ENCODE data around the gene VWDE. TPM values are rescaled to one million over a fixed set of nuclear protein-coding genes. Genes with fewer than 3 reads are reported as not detected.

Gene VWDE
- total and polyA plus RNA-seq, 2 of the 13 experiments (the other 11 are each of a cell fraction or from before 2014, with no cell fraction given): 0.12 to 0.27 TPM

GRCh38 chr7:12300415-12300814, 103.2 kb downstream of the VWDE start:
- BruUV-seq (replicated peaks): no TSS peak
- WGBS (ENCODE audit: low lambda C conversion rate): 33% methylated on average over 4 of the region's 4 CpGs
- CTCF ChIA-PET (ENCODE audit: low intra/inter-chr PET ratio, low total read pairs): no interaction called here

More at GRCh38 chr7:12300415-12300814, 103.2 kb downstream of the VWDE start:
- no peak overlapping the region for H3K27ac ChIP-seq (ENCODE audit: extremely low read length, insufficient read depth, low read length)
- no peaks in the 10 kb centered on the region for H3K27me3 ChIP-seq (ENCODE audit: control insufficient read depth in 1 of 2, insufficient read depth in 2 of 2, low read length in 2 of 2)
- ATAC-seq (no peak), FAIRE-seq (no peak), DNase-seq (ENCODE audit: low spot score) (no peak)
- intact Hi-C loops (cut with micrococcal nuclease; ENCODE audit: unreplicated experiment): no loop called here
- peaks cover 30% of the 10 kb centered on the region; the same call in 1 of the 2 replicates for H3K9me3 ChIP-seq (ENCODE audit: low read length)
- no peaks in the 10 kb centered on the region for H3K4me1 ChIP-seq (ENCODE audit: insufficient read depth, low read length)
- no peak overlapping the region for H3K9ac ChIP-seq (ENCODE audit: insufficient read depth, low read depth, low read length)
- H3K36me3 ChIP-seq (replicated peaks in 1 of 2; ENCODE audit: control insufficient read depth in 1 of 2, insufficient read depth in 2 of 2, low read length in 2 of 2): no peaks in the 10 kb centered on the region
- POLR2A ChIA-PET: no interaction called here
- no peak for TF ChIP-seq PRPF4 (IDR thresholded peaks at IDR 0.05; ENCODE audit: low read depth, low read length, poor library complexity, severe bottlenecking)
- TF ChIP-seq MZF1 (CRISPR knock-in tag; IDR thresholded peaks at IDR 0.05; ENCODE audit: borderline replicate concordance): no peak
- no peak for TF ChIP-seq KLF16 (CRISPR knock-in tag; IDR thresholded peaks at IDR 0.05)
- TF ChIP-seq ARID2 (CRISPR knock-in tag; IDR thresholded peaks at IDR 0.05; ENCODE audit: borderline replicate concordance): no peak
- TF ChIP-seq JARID2 (CRISPR knock-in tag; IDR thresholded peaks at IDR 0.05; ENCODE audit: insufficient replicate concordance): no peak
- TF ChIP-seq CC2D1A (CRISPR knock-in tag; IDR thresholded peaks at IDR 0.05): no peak
- no peak for TF ChIP-seq MAFG (CRISPR knock-in tag; IDR thresholded peaks at IDR 0.05)
- TF ChIP-seq ZNF224 (CRISPR knock-in tag; IDR thresholded peaks at IDR 0.05): no peak
- TF ChIP-seq MNT (IDR thresholded peaks at IDR 0.05): no peak
- no peak for TF ChIP-seq KMT2A (CRISPR knock-in tag; IDR thresholded peaks at IDR 0.05)
- no peak for TF ChIP-seq GFI1 (CRISPR knock-in tag; IDR thresholded peaks at IDR 0.05; ENCODE audit: borderline replicate concordance)
- TF ChIP-seq TOPORS (CRISPR knock-in tag; IDR thresholded peaks at IDR 0.05): no peak
- TF ChIP-seq KDM5B (CRISPR knock-in tag; IDR thresholded peaks at IDR 0.05; ENCODE audit: borderline replicate concordance): no peak
- TF ChIP-seq NFKB2 (CRISPR knock-in tag; IDR thresholded peaks at IDR 0.05; ENCODE audit: borderline replicate concordance): no peak
- no peak for TF ChIP-seq ZMYM4 (CRISPR knock-in tag; IDR thresholded peaks at IDR 0.05)
- TF ChIP-seq RARA (CRISPR knock-in tag; IDR thresholded peaks at IDR 0.05): no peak
- TF ChIP-seq TOE1 (CRISPR knock-in tag; IDR thresholded peaks at IDR 0.05): no peak
- no peak for TF ChIP-seq ZNF260 (CRISPR knock-in tag; IDR thresholded peaks at IDR 0.05; ENCODE audit: borderline replicate concordance, low read depth)
- no peak overlapping the region for H3K4me2 ChIP-seq (ENCODE audit: low read depth, low read length)
- H3K79me2 ChIP-seq (ENCODE audit: insufficient read depth, low read length): no peaks in the 10 kb centered on the region
- in situ Hi-C loops (cut with HindIII; ENCODE audit: extremely low pct_ligation_motif_present, low pct_unique_long_range_greater_than_20kb): no loop called here
- no peak overlapping the region for H3K4me3 ChIP-seq (replicated peaks in 1 of 3; ENCODE audit: insufficient read depth in 1 of 3, low read depth in 2 of 3, low read length in 3 of 3)
- no peaks in the 10 kb centered on the region for H4K20me1 ChIP-seq (ENCODE audit: insufficient read depth, low read length)
- no peak overlapping the region for H2AFZ ChIP-seq (ENCODE audit: low read length)

Data from HepG2 (cell line).